ENCODE data around the gene PIEZO1. TPM values are rescaled to one million over a fixed set of nuclear protein-coding genes. Genes with fewer than 3 reads are reported as not detected.

PIEZO1 gene
- total RNA-seq, 6 experiments from 2014 or later, result 238 to 293 (median 264) TPM

- TF ChIP-seq CTCF (IDR thresholded peaks at IDR 0.05), result no peak
- H3K27ac Mint-ChIP-seq, result no peak overlapping the region
- H3K27me3 Mint-ChIP-seq (ENCODE audit: insufficient read depth), result peaks cover 4% of the 10 kb centered on the region; the same call in 1 of the 2 replicates
- no peak overlapping the region for H3K4me3 Mint-ChIP-seq
- H3K36me3 Mint-ChIP-seq (ENCODE audit: low read depth), result no peaks in the 10 kb centered on the region; the same call in 1 of the 2 replicates
- H3K4me1 Mint-ChIP-seq (ENCODE audit: low read depth), result peaks cover 15% of the 10 kb centered on the region
- H3K9me3 Mint-ChIP-seq, result no peaks in the 10 kb centered on the region
- no peak for DNase-seq
These were observed 20.3 kb upstream of the PIEZO1 start for GRCh38 chr16:88805340-88805715.

DNA sequence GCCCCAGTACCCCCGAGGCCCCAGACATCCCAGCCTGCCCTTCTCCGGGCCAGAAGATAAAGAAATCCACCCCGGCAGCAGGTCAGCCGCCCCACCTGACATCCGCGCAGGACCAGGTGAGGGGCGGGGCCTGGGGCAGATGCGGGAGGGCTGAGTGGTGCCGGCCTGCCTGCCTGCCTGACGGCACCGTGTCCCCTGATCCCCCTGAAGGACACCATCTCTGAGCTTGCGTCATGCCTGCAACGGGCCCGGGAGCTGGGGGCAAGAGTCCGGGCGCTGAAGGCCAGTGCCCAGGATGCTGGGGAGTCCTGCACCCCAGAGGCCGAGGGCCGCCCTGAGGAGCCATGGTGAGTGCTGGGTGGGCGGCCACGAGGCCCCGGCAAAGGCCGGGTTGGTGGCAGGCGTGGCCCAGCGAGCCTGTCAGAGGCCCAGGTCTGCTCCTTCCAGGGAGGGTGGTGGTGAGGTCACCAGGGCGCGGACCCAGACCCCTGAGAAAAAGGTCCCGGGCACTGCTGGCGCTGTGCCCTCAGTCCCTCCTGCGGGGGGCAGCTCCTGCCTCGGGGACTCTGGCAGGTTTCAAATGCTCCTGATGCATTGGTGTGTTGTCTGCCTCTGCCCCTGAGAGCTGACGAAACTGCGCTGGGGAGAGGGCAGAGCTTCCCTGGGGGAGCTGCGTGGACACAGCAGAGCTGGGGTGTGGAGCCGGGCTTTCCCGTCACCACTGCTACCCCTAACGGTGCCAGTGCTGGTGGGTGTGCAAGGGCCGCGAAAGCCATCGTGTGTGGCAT lies 19.7 kb upstream of the PIEZO1 start:
- Mint-ChIP-seq H3K27me3 (ENCODE audit: insufficient read depth) (peaks cover 4% of the 10 kb centered on the region; the same call in 1 of the 2 replicates), H3K9me3 (no peaks in the 10 kb centered on the region), H3K36me3 (ENCODE audit: low read depth) (no peaks in the 10 kb centered on the region), H3K4me3 (peak overlapping the region; percentile 81), H3K4me1 (ENCODE audit: low read depth) (peaks cover 9% of the 10 kb centered on the region), H3K27ac (no peak overlapping the region)
- TF ChIP-seq CTCF (IDR thresholded peaks at IDR 0.05), result no peak
- no peak for DNase-seq

DNA sequence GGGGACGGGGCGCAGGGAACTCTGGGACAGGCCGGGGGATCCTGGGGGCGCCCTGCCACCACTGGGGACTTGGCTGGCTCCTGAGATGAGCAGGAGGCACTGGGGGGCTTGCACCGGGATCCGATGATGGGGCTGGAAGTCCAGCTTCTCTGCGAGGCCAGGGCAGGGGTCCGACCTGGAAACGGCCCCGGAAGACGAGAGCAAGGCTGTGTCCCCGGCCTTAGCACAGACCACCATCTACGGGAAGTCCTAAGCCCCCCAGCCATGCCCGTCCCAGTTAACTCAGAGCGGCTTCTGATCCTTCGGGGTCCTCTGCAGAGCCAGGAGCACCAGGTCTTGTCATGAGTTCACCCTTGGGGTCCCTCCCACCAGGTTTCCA lies 19.1 kb upstream of the PIEZO1 start:
- H3K4me3 Mint-ChIP-seq, result peak overlapping the region; percentile 81
- no peaks in the 10 kb centered on the region for H3K9me3 Mint-ChIP-seq
- DNase-seq, result no peak
- no peaks in the 10 kb centered on the region for H3K36me3 Mint-ChIP-seq (ENCODE audit: low read depth)
- H3K27me3 Mint-ChIP-seq (ENCODE audit: insufficient read depth), result peaks cover 1% of the 10 kb centered on the region; the same call in 1 of the 2 replicates
- no peak for TF ChIP-seq CTCF (IDR thresholded peaks at IDR 0.05)
- H3K4me1 Mint-ChIP-seq (ENCODE audit: low read depth), result peaks cover 5% of the 10 kb centered on the region
- no peak overlapping the region for H3K27ac Mint-ChIP-seq

GRCh38 chr16:88803264-88803987 lies 18.4 kb upstream of the PIEZO1 start, which contains the start of gene CDT1:
CDT1 (plus strand) TSS chr16:88803789; CDS start chr16:88803832, 43 bp downstream.
- Mint-ChIP-seq H3K4me3 (peak within 1 kb of the TSS; percentile 87), H3K36me3 (ENCODE audit: low read depth) (no peaks in the 10 kb centered on the region)

GRCh38 chr16:88800277-88800592 lies 15.2 kb upstream of the PIEZO1 start:
- TF ChIP-seq CTCF (IDR thresholded peaks at IDR 0.05), result no peak
- Mint-ChIP-seq H3K36me3 (ENCODE audit: low read depth) (no peaks in the 10 kb centered on the region), H3K9me3 (no peaks in the 10 kb centered on the region), H3K4me3 (no peak overlapping the region), H3K27me3 (ENCODE audit: insufficient read depth) (peaks cover 1% of the 10 kb centered on the region; the same call in 1 of the 2 replicates), H3K4me1 (ENCODE audit: low read depth) (no peaks in the 10 kb centered on the region), H3K27ac (no peak overlapping the region)
- no peak for DNase-seq

More at GRCh38 chr16:88803264-88803987, 18.4 kb upstream of the PIEZO1 start, which contains the start of gene CDT1:
- H3K27me3 Mint-ChIP-seq (ENCODE audit: insufficient read depth), result peaks cover 1% of the 10 kb centered on the region; the same call in 1 of the 2 replicates
- H3K27ac Mint-ChIP-seq, result peak within 1 kb of the TSS; percentile 83
- TF ChIP-seq CTCF (IDR thresholded peaks at IDR 0.05), result no peak
- no peaks in the 10 kb centered on the region for H3K9me3 Mint-ChIP-seq
- DNase-seq, result peak; percentile 55
- no peaks in the 10 kb centered on the region for H3K4me1 Mint-ChIP-seq (ENCODE audit: low read depth)
